ENCODE data around the gene MRPL58. TPM values are rescaled to one million over a fixed set of nuclear protein-coding genes. Genes with fewer than 3 reads are reported as not detected.
"Not testable (repeated sequence)": the region's sequence is repeated elsewhere in the genome, so short reads cannot be mapped to it uniquely, and the experiment has no call there.

Gene MRPL58
- total RNA-seq, 2 donors from 2014 or later, result 13.7 to 19.1 TPM

DNA sequence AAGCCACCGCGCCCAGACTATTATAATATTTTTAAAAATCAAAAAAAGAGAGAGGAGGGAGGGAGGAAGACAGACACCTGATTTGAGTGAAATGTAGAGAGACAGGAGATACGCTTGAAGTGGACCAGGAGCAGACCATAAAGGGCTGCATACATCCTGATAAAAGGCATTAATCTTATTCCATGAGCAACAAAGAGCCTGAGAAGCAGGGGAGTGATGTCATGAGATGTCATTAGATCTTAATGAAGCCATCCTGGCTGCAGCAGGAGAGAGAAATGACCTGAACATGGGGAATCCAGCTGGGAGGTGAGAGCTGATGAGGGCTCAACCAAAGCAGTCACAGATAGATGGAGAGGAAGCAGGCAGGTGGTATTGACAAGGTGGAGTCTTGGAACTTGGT lies 34.7 kb upstream of the MRPL58 start:
- Mint-ChIP-seq H3K27ac (no peak overlapping the region), H3K27me3 (peaks cover 11% of the 10 kb centered on the region), H3K4me3 (no peak overlapping the region), H3K36me3 (ENCODE audit: low read depth) (peaks cover 2% of the 10 kb centered on the region), H3K4me1 (peaks cover 17% of the 10 kb centered on the region)
- ATAC-seq (no peak), DNase-seq (no peak)
- H3K9me3 ChIP-seq (ENCODE audit: control insufficient read depth, low read length, poor library complexity, severe bottlenecking), result no peaks in the 10 kb centered on the region

DNA sequence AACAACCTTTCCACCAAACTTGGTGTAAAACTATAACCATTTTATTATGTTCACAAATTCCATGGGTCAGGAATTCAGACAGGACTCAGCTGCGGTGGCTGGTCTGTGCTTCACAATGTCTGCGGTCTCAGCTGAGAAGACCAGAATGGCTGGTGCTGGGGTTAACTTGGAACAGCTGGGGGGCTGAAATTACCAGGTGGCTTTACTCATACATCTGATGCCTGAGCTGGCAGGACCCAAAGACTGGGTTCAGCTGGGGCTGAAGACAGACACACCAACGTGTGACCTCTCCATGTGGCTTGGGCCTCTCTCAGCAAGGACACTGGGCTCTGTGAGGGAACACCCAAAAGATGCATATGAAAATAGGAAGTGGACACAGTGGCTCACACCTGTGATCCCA lies 34.2 kb upstream of the MRPL58 start:
- Mint-ChIP-seq H3K4me1 (peaks cover 12% of the 10 kb centered on the region), H3K4me3 (no peak overlapping the region), H3K27me3 (peaks cover 7% of the 10 kb centered on the region), H3K27ac (no peak overlapping the region), H3K36me3 (ENCODE audit: low read depth) (no peaks in the 10 kb centered on the region)
- ATAC-seq, result no peak
- DNase-seq, result no peak
- H3K9me3 ChIP-seq (ENCODE audit: control insufficient read depth, low read length, poor library complexity, severe bottlenecking), result no peaks in the 10 kb centered on the region

DNA sequence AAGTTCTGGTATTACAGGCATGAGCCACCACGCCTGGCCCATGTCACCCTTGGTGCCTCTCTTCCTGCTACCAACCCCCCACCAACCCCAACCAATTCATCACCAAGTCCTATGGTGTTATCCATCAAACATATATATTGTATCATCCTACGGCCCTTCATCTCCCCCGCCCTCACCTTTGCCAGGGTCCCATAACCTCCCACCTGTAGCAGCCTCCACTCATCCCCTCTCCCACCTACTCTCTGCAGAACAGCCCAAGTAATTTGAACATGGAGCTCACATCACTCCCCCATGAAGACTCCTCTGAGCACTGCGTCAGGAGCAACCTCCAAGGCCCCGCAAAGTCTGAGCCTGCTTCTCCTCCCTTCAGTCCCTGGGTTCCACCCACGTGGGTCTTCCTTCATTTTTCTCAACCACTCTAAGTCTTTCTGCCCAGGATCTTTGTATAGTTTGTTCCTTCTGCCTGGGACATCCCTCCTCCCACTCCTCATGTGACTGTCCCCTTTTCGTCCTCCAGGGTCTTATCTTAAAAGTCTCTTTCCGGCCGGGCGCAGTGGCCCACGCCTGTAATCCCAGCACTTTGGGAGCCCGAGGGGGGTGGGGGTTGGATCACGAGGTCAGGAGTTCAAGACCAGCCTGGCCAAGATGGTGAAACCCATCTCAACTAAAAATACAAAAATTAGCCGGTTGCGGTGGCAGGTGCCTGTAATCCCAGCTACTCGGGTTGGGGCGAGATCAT lies 32.9 kb upstream of the MRPL58 start:
- no peak for ATAC-seq
- no peak overlapping the region for H3K27ac Mint-ChIP-seq
- peak overlapping the region; percentile 25 for H3K4me3 Mint-ChIP-seq
- peaks cover 15% of the 10 kb centered on the region for H3K4me1 Mint-ChIP-seq
- H3K36me3 Mint-ChIP-seq (ENCODE audit: low read depth), result no peaks in the 10 kb centered on the region
- peaks cover 2% of the 10 kb centered on the region for H3K27me3 Mint-ChIP-seq
- H3K9me3 ChIP-seq (ENCODE audit: control insufficient read depth, low read length, poor library complexity, severe bottlenecking), result no peaks in the 10 kb centered on the region
- no peak for DNase-seq

DNA sequence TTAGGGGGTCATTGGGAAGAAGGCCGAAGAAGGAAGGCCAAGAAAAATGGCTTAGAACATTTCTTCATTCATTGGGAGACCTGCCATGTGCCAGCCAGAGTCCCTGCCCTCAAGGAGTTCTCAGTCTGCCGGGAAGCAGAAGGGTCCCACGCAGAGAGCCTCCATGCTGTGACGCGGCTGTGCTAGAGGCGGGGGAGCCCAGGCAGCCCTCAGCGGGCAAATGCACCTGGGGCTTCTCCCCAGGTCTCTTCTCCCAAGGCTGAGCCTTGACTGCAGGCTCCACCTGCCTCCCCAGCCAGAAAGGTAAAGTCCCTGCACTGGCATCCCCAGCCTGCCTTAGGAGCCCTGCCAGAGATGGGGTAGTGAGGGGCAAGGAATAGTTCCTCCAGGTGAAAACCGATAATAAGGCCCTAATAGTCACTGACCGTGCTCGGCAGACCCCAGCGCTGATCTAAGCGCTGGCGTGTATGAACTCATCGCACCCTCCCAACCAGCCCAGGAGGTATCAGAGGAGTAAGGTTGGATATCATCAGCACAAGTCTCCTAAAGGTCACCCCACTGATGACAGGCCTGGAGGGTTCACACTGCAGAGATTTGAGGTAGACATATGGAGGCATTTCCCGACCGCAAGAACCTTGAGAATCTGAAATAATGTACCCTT lies 31.0 kb upstream of the MRPL58 start:
- Mint-ChIP-seq H3K36me3 (ENCODE audit: low read depth) (no peaks in the 10 kb centered on the region), H3K4me1 (peaks cover 15% of the 10 kb centered on the region), H3K4me3 (peak overlapping the region; percentile 85), H3K27me3 (no peaks in the 10 kb centered on the region), H3K27ac (peak overlapping the region; percentile 67)
- DNase-seq, result no peak
- no peaks in the 10 kb centered on the region for H3K9me3 ChIP-seq (ENCODE audit: control insufficient read depth, low read length, poor library complexity, severe bottlenecking)
- peak; percentile 29 for ATAC-seq

DNA sequence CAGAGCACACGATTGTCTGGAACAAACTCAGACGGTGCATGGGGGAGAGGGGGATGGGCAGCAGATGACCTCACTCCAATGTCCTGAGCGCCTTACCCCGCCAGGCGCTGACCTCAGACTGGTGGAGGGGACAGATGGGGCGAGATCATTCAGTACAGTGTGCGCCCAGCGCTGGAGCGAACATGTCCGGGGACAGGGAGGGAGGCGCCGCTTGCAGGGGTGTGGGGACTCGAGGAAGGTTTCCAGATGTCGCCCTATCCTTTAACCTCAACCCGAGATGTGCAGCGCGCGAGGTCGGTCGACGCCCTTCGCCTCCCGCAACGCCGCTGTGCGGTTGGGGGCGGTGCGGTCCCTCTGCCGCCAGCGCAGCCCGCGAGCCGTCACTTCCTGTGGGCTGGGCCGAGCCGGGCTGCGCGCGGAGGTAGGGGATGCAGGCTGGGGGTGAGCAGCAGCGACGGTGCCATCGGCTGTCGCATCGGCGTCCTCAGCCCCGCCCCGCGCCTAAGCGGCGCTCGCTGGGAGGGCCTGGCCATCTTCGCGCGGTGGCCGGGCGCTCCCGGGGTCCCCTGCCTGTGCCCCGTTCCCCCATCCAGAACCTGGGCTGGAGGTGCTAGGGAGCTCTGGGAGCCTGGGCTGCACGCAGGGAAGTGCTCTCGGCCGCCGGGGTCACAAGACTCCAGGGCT lies 30.3 kb upstream of the MRPL58 start:
- Mint-ChIP-seq H3K4me3 (peak overlapping the region; percentile 85), H3K36me3 (ENCODE audit: low read depth) (no peaks in the 10 kb centered on the region), H3K4me1 (peaks cover 18% of the 10 kb centered on the region), H3K27ac (peak overlapping the region; percentile 67), H3K27me3 (no peaks in the 10 kb centered on the region)
- peak; percentile 71 to 79 (median 77) for DNase-seq
- H3K9me3 ChIP-seq (ENCODE audit: control insufficient read depth, low read length, poor library complexity, severe bottlenecking), result no peaks in the 10 kb centered on the region
- ATAC-seq, result peak; percentile 95

DNA sequence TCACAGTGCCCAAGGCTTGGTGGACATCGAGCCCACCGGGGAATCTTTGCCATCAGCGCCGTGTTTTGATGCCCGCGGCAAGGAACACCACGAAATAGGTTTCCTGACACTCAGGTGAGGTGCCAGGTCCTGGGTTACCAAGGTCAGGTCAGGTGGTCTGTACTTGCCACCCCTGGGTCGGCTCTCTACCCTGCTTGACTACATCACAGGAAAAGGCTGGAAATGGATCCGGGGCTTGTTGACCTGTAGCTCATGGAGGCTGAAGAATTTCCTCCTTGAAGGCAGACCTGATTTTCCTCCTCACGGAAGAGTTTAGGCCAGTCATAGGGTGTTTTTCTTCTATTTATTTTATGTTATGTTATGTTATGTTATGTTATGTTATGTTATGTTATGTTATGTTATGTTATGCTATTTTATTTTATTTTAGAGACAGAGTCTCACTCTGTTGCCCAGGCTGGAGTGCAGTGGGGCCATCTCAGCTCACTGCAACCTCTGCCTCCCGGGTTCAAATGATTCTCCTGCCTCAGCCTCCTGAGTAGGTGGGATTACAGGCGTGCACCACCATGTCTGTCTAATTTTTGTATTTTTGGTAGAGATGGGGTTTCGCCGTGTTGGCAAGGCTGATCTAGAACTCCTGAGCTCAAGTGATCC lies 29.7 kb upstream of the MRPL58 start:
- H3K36me3 Mint-ChIP-seq (ENCODE audit: low read depth); H3K9me3 ChIP-seq (ENCODE audit: control insufficient read depth, low read length, poor library complexity, severe bottlenecking); ATAC-seq; H3K27ac Mint-ChIP-seq; H3K27me3 Mint-ChIP-seq; DNase-seq: not testable (repeated sequence)
- Mint-ChIP-seq H3K4me3 (peak overlapping the region; percentile 36), H3K4me1 (peaks cover 21% of the 10 kb centered on the region)

DNA sequence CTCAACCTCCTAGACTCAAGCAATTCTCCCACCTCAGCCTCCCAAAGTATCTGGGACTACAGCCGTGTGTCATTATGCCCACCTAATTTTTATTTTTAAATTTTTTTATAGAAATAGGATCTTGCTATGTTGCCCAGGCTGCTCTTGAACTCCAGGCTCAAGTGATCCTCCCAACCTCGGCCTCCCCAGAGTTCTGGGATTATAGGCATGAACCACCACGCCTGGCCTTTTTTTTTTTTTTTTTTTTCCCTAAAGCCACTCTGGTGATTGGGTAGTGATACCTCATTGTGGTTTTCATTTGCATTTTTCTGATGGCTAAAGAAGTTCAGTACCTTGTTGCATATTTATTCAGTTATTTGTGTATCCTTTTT lies 26.3 kb upstream of the MRPL58 start:
- H3K27me3 Mint-ChIP-seq, result no peaks in the 10 kb centered on the region
- H3K4me1 Mint-ChIP-seq, result peaks cover 16% of the 10 kb centered on the region
- H3K4me3 Mint-ChIP-seq, result no peak overlapping the region
- no peaks in the 10 kb centered on the region for H3K9me3 ChIP-seq (ENCODE audit: control insufficient read depth, low read length, poor library complexity, severe bottlenecking)
- no peak overlapping the region for H3K27ac Mint-ChIP-seq
- DNase-seq (no peak), ATAC-seq (no peak)
- no peaks in the 10 kb centered on the region for H3K36me3 Mint-ChIP-seq (ENCODE audit: low read depth)

DNA sequence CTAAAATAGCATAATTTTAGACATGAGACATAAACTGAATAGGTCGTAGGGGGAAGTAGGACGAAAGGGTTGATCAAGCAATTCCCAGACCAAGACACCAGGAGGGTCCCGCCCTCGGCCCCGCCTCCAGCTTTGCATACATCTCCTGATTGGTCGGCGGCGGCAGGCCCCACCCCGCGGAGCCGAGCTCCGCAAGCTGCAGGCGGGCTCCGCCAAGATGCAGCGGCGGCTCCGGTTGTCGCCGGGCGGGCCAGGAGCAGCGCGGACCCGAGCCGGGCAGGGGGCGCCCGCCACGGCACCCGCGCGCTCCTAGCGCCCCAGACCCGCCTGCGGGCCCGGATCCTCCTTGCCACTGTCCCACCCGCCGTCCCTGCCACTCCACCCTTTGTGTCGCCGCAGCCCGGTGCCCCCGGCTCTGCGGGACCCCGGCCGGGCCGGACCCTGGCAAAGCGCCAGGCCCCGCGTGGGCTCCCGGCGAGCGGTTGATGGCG lies 25.0 kb upstream of the MRPL58 start, which contains the start of gene CDR2L:
CDR2L (plus strand) TSS at position 215 of the 491 bp plus-strand sequence. CDS start 412 bp downstream, outside the sequence.
- Mint-ChIP-seq H3K36me3 (ENCODE audit: low read depth) (no peaks in the 10 kb centered on the region), H3K4me3 (peak within 1 kb of the TSS; percentile 89), H3K27me3 (peaks cover 1% of the 10 kb centered on the region), H3K4me1 (peaks cover 11% of the 10 kb centered on the region), H3K27ac (peak within 1 kb of the TSS; percentile 71)
- peak; percentile 97 for ATAC-seq
- DNase-seq, result peak; percentile 89 to 92 (median 91)
- no peaks in the 10 kb centered on the region for H3K9me3 ChIP-seq (ENCODE audit: control insufficient read depth, low read length, poor library complexity, severe bottlenecking)

DNA sequence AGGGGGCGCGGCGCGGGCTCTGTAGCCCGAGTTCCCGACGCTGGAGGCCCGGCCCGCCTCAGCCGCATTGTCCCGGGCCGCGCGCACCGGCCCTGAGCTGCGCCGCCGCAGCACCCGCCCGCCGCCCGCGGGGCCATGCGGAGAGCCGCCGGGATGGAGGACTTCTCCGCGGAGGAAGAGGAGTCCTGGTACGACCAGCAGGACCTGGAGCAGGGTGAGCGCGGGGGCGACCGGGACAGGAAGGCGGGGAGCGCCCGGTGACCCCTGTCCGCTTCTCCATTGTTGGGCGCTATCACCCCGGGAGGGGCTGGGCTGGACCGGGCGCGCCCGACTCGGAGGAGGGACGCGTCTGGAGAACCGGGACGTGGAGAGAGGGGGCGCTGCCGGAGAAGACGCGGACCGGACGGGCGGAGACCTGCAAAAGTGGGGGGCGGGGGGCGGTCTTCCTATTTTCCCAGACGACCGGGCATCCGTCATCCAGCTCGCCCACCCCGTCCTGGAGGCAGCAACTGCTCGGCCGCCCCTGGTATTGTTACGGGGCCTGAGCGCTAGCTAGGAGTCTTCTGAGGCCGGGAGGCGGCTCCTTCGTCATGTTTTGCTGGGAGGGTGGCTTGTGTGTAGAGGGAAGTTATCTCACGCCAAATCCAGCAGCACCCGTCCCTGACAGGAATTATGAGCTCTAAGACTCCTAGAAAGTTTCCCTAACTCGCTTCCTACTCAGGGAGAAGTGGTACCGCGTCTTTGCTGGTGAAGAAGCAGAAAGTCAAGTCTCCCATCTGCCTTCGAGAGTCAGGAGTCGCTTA lies 24.4 kb upstream of the MRPL58 start:
- no peaks in the 10 kb centered on the region for H3K36me3 Mint-ChIP-seq (ENCODE audit: low read depth)
- peak; percentile 54 for ATAC-seq
- H3K27me3 Mint-ChIP-seq, result peaks cover 4% of the 10 kb centered on the region
- no peak overlapping the region for H3K27ac Mint-ChIP-seq
- peak in 2 of 3 donors; percentile 23 for DNase-seq
- H3K9me3 ChIP-seq (ENCODE audit: control insufficient read depth, low read length, poor library complexity, severe bottlenecking), result no peaks in the 10 kb centered on the region
- H3K4me3 Mint-ChIP-seq, result peak overlapping the region; percentile 82
- H3K4me1 Mint-ChIP-seq, result peaks cover 11% of the 10 kb centered on the region

DNA sequence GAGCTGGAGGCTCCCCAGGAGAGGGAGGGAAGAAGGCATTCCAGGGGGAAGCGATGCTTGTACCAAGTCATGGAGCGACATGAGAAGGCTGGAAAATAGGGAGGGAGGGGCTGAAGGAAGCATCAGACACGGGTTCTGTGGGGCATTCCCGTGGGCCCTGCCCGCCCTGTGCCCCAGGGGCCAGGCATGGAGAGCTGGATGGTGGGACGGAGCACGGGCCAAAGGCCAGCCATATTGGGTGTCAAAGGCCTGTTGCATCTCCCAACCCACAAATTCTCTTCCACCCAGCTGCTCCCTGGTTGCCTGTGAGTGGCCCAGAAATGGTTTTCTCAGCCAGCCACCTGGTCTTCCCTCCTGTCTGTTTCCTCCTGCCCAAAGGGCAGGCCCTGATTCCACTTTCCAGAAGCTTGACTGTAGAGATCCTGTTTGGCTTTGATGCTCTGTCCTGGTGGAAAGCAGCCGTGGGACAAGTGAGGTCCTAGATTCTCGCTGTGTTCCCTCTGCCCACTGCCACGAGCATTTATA lies 21.8 kb upstream of the MRPL58 start:
- H3K36me3 Mint-ChIP-seq (ENCODE audit: low read depth), result no peaks in the 10 kb centered on the region
- H3K4me3 Mint-ChIP-seq, result no peak overlapping the region
- peaks cover 8% of the 10 kb centered on the region for H3K4me1 Mint-ChIP-seq
- no peak for ATAC-seq
- H3K27ac Mint-ChIP-seq, result no peak overlapping the region
- H3K27me3 Mint-ChIP-seq, result peaks cover 4% of the 10 kb centered on the region
- no peaks in the 10 kb centered on the region for H3K9me3 ChIP-seq (ENCODE audit: control insufficient read depth, low read length, poor library complexity, severe bottlenecking)
- no peak for DNase-seq

DNA sequence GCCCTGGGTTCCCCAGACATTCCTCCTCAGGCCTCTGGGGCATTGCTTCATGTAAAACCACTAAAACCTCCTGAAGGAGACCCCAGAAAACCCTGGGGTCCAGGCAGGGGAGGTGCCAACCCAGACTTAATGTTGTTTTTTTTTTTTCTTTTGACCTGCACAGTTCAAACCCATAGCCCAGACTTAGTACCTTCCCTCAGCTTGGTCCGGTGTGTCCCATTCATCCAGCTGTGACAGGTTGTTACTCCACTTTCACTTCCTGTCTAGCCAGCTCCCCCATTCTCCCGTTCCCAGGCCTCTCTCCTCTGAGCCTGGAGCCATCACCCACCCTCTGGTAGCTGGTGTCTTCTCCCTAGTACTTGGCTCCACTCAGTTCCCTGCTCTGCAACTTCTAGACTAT lies 20.2 kb upstream of the MRPL58 start:
- Mint-ChIP-seq H3K4me3 (no peak overlapping the region), H3K27ac (no peak overlapping the region), H3K4me1 (peaks cover 3% of the 10 kb centered on the region), H3K27me3 (peaks cover 4% of the 10 kb centered on the region), H3K36me3 (ENCODE audit: low read depth) (no peaks in the 10 kb centered on the region)
- no peak for ATAC-seq
- no peak for DNase-seq
- H3K9me3 ChIP-seq (ENCODE audit: control insufficient read depth, low read length, poor library complexity, severe bottlenecking), result no peaks in the 10 kb centered on the region

DNA sequence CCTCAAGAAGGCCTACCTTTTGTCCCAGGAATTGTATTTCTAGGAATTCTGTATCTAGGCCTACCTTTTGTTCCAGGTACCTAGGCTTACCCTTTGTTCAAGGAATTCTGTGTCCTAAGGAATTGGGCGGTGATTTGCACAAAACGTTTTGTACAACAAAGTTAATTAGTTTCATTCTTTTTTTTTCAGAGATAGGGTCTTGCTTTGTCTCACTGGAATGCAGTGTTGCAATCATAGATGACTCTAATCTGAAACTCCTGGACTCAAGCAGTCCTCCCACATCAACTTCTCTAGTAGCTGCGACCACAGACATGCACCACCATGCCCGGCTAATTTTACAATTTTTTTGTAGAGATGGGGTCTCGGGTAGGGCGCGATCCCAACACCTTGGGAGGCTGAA lies 18.0 kb upstream of the MRPL58 start:
- no peaks in the 10 kb centered on the region for H3K36me3 Mint-ChIP-seq (ENCODE audit: low read depth)
- peaks cover 4% of the 10 kb centered on the region for H3K27me3 Mint-ChIP-seq
- H3K4me1 Mint-ChIP-seq, result peaks cover 6% of the 10 kb centered on the region
- ATAC-seq (no peak), DNase-seq (no peak)
- no peak overlapping the region for H3K27ac Mint-ChIP-seq
- no peak overlapping the region for H3K4me3 Mint-ChIP-seq
- H3K9me3 ChIP-seq (ENCODE audit: control insufficient read depth, low read length, poor library complexity, severe bottlenecking), result no peaks in the 10 kb centered on the region
